ENCODE measurements around the gene BCL7C. TPM values are rescaled to one million over a fixed set of nuclear protein-coding genes. Genes with fewer than 3 reads are reported as not detected.

Gene BCL7C
- total and polyA plus RNA-seq, 8 donors, result 25.8 to 50.5 (median 42.9) TPM

DNA sequence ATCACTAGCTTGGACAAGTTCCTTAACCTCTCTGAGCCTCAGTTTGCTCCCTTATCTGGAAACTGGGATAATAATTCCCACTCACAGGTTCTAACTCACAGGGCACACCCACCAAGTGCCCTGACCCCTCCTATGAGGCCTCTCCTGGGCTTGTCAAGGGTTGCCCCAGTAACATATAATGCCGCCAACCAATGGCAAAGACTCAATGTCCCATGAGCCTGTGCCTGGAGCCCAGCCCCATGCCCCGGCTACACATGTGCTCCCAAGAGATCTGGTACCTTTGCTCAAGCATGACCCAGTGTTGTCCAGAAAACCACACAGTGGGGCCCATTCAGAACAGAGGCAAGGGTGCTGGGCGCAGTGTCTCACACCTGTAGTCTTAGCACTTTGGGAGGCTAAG lies 21.0 kb upstream of the BCL7C start:
- Histone ChIP-seq H3K27me3 (no peaks in the 10 kb centered on the region), H3K4me3 (no peak overlapping the region), H3K36me3 (no peaks in the 10 kb centered on the region), H3K9me3 (no peaks in the 10 kb centered on the region), H3K4me1 (no peaks in the 10 kb centered on the region), H3K27ac (no peak overlapping the region)
- intact Hi-C loops (cut with DNase I), result no loop called here
- TF ChIP-seq CTCF (IDR thresholded peaks at IDR 0.05), result no peak
- ATAC-seq (no peak), DNase-seq (no peak)

GRCh38 chr16:30912794-30913412 lies 19.0 kb upstream of the BCL7C start:
- intact Hi-C loops (cut with DNase I), result no loop called here
- H3K27me3 ChIP-seq, result no peaks in the 10 kb centered on the region
- H3K4me3 ChIP-seq, result no peak overlapping the region
- no peaks in the 10 kb centered on the region for H3K9me3 ChIP-seq
- TF ChIP-seq CTCF (IDR thresholded peaks at IDR 0.05), result no peak
- no peaks in the 10 kb centered on the region for H3K4me1 ChIP-seq
- ATAC-seq, result no peak
- no peak for DNase-seq
- no peak overlapping the region for H3K27ac ChIP-seq
- H3K36me3 ChIP-seq, result no peaks in the 10 kb centered on the region

DNA sequence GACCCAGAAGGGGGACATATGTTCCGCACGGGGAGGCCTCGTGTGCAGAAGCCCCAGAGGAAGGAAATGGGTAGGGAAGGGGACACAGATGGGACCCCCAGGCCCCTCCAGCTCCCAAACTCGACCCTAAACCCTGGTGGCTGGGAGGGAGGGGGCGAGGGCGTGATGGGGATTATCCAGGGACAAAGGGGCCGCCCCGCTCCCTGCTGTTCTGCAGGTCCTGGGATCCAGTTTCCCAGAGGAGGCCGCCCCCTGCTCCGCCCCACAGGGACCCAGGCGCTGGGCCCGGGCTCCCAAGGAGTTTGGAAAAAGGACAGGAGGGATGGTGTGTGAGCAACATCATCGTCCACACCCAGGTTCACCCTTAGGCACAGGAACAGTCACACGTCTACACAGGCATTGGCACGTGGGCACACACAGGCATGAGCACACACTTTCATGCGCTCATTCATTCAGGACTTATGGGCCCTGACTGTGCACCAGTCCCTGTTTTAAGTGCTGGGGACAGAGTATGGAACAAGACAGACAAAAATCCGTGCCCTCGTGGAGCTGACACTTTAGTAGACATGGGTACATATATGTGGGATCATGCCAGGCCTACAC lies 16.7 kb upstream of the BCL7C start:
- no peaks in the 10 kb centered on the region for H3K4me1 ChIP-seq
- intact Hi-C loops (cut with DNase I), result no loop called here
- no peaks in the 10 kb centered on the region for H3K36me3 ChIP-seq
- H3K27ac ChIP-seq, result no peak overlapping the region
- H3K9me3 ChIP-seq, result no peaks in the 10 kb centered on the region
- no peak overlapping the region for H3K4me3 ChIP-seq
- TF ChIP-seq CTCF (IDR thresholded peaks at IDR 0.05), result no peak
- no peaks in the 10 kb centered on the region for H3K27me3 ChIP-seq
- ATAC-seq (no peak), DNase-seq (no peak)

DNA sequence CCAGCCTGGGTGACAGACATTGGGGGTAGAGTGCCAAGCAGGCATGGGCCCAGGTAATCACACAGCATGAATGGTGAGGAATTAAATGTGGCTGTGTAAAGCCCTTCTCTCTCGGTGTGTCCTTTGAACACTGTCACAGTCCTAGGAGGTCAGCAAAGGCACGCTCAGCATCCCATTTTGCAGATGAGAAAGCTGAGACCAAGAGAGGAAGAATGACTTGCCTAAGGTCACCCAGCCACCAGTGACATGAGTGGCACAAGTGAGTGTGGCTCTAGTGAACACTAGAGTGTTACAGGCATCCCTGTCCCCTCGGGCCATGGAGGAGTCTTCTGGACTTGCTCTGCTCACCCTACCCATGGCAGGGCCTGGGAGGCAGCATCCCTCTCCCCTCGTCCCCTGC lies 13.2 kb upstream of the BCL7C start:
- Histone ChIP-seq H3K9me3 (no peaks in the 10 kb centered on the region), H3K4me1 (peaks cover 8 to 24% of the 10 kb centered on the region in 2 donors), H3K4me3 (no peak overlapping the region), H3K36me3 (no peaks in the 10 kb centered on the region), H3K27ac (no peak overlapping the region), H3K27me3 (no peaks in the 10 kb centered on the region)
- DNase-seq, result no peak
- no peak for ATAC-seq
- no peak for TF ChIP-seq CTCF (IDR thresholded peaks at IDR 0.05)
- intact Hi-C loops (cut with DNase I), result no loop called here

DNA sequence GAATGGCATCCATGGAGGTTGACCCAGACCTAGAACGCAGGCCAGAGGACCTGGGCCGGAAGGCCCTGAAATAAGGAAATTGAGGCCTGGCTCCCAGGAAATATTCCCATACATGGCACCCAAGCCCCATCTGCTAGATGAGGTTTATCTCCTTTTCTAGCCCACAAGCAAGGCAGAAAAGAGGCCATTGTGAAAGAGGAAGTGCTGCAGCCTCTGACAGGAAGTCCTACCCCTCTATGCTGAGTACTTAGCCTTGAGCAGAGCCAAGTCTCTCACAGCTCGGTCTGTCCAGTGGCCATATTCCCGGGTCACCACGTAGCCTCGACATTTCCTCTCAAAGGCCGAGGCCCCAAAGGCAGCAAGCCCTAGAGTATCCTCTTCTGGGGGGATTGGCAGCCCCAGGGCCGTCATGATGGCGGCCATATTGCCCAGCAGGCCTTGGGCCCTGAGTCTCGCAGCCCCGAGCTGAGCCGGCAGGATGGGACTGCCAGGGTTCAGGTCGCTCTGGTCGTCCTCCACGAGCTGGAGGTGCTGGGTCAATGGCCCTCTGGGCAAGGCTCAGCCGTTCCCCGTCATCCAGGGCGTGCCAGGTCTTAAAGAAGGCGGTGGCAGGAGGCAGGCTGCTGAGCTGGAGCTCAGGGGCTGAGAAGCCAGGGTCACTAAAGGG lies 10.4 kb upstream of the BCL7C start:
- H3K9me3 ChIP-seq, result no peaks in the 10 kb centered on the region
- H3K4me3 ChIP-seq, result peak overlapping the region in 1 of 2 donors; percentile 1
- no peaks in the 10 kb centered on the region for H3K36me3 ChIP-seq
- H3K27ac ChIP-seq, result peak overlapping the region; percentile 93 to 97
- ATAC-seq (no peak), DNase-seq (peak in 1 of 4 donors; percentile 80)
- intact Hi-C loops (cut with DNase I), result loop anchor here in 1 of 2 donors (5.0 kb wide), 1 partner anchor 57 kb away; no protein-coding TSS in a partner anchor
- TF ChIP-seq CTCF (IDR thresholded peaks at IDR 0.05), result no peak
- H3K4me1 ChIP-seq, result peaks cover 17 to 34% of the 10 kb centered on the region in 2 donors
- H3K27me3 ChIP-seq, result no peaks in the 10 kb centered on the region

All from left lung (tissue), 10 donors.